GM06990 (cell line): ENCODE data around the gene CSTB.
A peak's percentile ranks its signal among the peaks of the same experiment; 100 is the strongest.

ENCODE experiments used
- DNase-seq: peaks from one replicate; pipeline ENCODE4 v3.0.0-alpha.2; 2011; ENCODE audit not compliant: insufficient read length; ENCODE audit errors: extremely low read depth
- H3K27me3 ChIP-seq: replicated peaks from 2 replicates; pipeline ENCODE4 v1.6.0; 2011; ENCODE audit warnings: low read length; ENCODE audit not compliant: control insufficient read depth, insufficient read depth
- H3K36me3 ChIP-seq: 2 replicates; pipeline ENCODE4 v1.5.1; 2011; ENCODE audit warnings: low read length; ENCODE audit not compliant: control insufficient read depth, insufficient read depth
- H3K4me3 ChIP-seq: replicated peaks from 2 replicates; pipeline ENCODE4 v1.5.1; 2011; ENCODE audit warnings: low read depth, mild to moderate bottlenecking, control low read depth, low read length
- CTCF ChIP-seq: IDR thresholded peaks from 2 replicates; pipeline ENCODE4 v1.5.1; 2011; ENCODE audit warnings: low read length, control low read depth, mild to moderate bottlenecking, inconsistent platforms; ENCODE audit not compliant: insufficient read depth, poor library complexity, severe bottlenecking

Gene CSTB

GRCh38 chr21:43797415-43797814 is 21.3 kb upstream of the CSTB start:
- H3K4me3 ChIP-seq, result no peak overlapping the region
- TF ChIP-seq CTCF, result no peak
- H3K27me3 ChIP-seq, result no peaks in the 10 kb centered on the region
- peaks cover 57% of the 10 kb centered on the region for H3K36me3 ChIP-seq
- DNase-seq, result no peak

- TF ChIP-seq CTCF, result no peak
- Histone ChIP-seq H3K27me3 (no peaks in the 10 kb centered on the region), H3K4me3 (no peak overlapping the region), H3K36me3 (peaks cover 47% of the 10 kb centered on the region)
- no peak for DNase-seq
These were observed 18.7 kb upstream of the CSTB start for GRCh38 chr21:43794857-43795256.

- Histone ChIP-seq H3K36me3 (peaks cover 44% of the 10 kb centered on the region), H3K27me3 (no peaks in the 10 kb centered on the region), H3K4me3 (no peak overlapping the region)
- DNase-seq, result no peak
- TF ChIP-seq CTCF, result no peak
These were observed 18.2 kb upstream of the CSTB start for GRCh38 chr21:43794311-43794710.

DNA sequence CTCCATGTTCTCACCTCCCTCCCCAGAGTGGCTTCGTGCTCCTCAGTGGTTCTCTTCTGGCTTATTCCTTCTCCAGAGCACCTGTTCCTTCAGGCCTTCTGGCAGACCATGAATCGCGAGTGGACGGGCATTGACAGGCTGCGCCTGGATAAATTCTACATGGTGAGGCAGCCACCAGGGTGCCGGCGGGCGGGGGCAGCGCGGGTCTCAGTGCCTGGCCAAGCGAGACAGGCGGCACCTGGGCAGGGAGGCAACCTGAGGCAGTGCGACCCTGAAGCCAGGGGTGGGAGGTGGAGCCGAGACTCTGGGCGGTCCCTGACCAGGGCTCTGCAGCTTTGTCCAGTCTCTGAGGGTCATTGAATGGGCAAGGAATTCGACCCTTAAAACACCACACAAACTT is 17.1 kb upstream of the CSTB start:
- TF ChIP-seq CTCF, result no peak
- Histone ChIP-seq H3K36me3 (peaks cover 34% of the 10 kb centered on the region), H3K27me3 (no peaks in the 10 kb centered on the region)

GRCh38 chr21:43792406-43792805 is 16.3 kb upstream of the CSTB start:
- no peak for TF ChIP-seq CTCF
- DNase-seq, result no peak
- Histone ChIP-seq H3K27me3 (no peaks in the 10 kb centered on the region), H3K36me3 (peaks cover 29% of the 10 kb centered on the region), H3K4me3 (no peak overlapping the region)

More for the DNA sequence above, 17.1 kb upstream of the CSTB start:
- no peak overlapping the region for H3K4me3 ChIP-seq
- no peak for DNase-seq

DNA sequence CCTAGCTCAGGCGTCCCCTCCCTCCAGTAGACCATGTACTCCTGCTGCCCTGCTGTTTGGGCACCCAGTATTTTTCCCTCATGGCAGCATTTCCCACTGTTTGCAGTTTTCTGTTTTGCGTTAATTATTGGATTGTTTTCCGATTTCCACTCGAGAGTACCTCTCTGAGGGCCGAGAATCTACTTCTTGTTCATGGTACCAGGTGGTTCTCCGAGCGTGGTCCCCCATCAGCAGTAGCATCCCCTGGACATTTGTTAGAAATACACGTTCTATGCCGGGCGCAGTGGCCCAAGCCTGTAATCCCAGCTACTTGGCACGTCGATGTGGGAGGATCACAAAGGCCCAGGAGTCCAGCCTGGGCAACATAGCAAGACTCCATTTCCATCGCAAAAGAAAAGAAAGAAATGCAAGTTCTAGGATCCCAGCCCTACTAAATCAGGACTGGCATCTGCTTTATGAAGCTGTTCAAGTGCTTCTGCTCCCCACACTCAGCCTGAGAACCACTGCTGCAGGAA is 14.0 kb upstream of the CSTB start:
- H3K27me3 ChIP-seq, result no peaks in the 10 kb centered on the region
- no peak for DNase-seq

More for the DNA sequence above, 14.0 kb upstream of the CSTB start:
- H3K36me3 ChIP-seq, result peaks cover 18% of the 10 kb centered on the region
- no peak for TF ChIP-seq CTCF
- H3K4me3 ChIP-seq, result peak overlapping the region; percentile 94
